ENCODE measurements around the gene ARL5B.

The ARL5B gene

DNA sequence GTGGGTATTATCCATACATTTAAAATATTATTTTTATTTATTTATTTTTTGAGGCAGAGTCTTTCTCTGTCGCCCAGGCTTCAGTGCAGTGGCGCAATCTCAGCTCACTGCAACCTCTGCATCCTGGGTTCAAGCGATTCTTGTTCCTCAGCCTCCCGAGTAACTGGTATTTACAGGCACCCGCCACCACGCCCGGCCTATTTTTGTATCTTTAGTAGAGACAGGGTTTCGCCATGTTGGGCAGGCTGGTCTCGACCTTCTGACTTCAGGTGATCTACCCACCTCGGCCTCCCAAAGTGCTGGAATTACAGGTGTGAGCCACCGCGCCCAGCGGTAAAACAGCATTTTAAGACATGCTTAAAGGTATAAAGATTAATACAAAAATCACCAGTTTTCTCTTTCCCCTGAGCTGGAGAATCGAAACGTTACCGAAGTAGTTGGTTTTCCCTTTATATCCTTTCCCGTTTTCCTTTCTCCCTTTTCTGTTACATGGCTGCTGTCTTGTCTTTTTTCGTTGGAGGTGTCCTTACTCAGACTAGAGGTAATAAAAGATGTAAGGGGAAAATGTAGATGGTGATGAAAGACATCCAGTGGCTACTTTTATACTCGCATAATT, 1.7 kb downstream of the ARL5B start:
- FAIRE-seq: no peak
- TF ChIP-seq, protein P1, sequence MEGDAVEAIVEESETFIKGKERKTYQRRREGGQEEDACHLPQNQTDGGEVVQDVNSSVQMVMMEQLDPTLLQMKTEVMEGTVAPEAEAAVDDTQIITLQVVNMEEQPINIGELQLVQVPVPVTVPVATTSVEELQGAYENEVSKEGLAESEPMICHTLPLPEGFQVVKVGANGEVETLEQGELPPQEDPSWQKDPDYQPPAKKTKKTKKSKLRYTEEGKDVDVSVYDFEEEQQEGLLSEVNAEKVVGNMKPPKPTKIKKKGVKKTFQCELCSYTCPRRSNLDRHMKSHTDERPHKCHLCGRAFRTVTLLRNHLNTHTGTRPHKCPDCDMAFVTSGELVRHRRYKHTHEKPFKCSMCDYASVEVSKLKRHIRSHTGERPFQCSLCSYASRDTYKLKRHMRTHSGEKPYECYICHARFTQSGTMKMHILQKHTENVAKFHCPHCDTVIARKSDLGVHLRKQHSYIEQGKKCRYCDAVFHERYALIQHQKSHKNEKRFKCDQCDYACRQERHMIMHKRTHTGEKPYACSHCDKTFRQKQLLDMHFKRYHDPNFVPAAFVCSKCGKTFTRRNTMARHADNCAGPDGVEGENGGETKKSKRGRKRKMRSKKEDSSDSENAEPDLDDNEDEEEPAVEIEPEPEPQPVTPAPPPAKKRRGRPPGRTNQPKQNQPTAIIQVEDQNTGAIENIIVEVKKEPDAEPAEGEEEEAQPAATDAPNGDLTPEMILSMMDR (IDR thresholded peaks at IDR 0.05; ENCODE audit: insufficient read depth, missing control alignments): no peak

DNA sequence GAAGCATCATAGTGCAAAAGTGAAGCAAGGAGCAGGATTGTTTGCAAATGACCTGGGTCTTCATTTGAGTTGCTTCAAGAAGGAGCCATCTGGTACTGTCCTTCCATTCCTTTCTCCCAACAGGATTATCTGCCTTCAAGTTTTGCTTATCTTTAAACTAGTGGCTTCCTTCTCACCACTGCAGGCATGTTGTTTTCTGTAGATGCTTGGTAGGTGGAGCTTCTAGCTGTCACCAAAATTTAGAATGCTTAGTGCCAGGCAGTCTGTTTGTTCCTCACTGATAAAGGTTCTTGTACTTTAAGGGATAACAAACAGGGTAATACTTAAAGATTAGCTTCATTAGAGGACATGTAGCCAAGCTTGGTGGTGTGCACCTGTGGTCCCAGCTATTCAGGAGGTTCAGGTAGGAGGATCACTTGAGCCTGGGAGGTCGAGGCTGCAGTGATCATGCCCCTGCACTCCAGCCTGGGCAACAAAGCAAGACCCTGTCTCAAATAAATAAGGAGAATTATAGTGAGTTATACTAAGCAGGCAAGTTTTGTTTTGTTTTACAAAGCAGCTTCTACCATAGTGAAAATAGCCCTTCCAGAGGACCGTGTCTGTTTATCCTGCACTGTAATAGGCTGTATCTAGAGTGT, 5.7 kb downstream of the ARL5B start:
- TF ChIP-seq, protein P1 (IDR thresholded peaks at IDR 0.05; ENCODE audit: insufficient read depth, missing control alignments): no peak
- DNase-seq (ENCODE audit: insufficient read length, low spot score): no peak
- no peak for FAIRE-seq

More for the DNA sequence above, 1.7 kb downstream of the ARL5B start:
- DNase-seq (ENCODE audit: insufficient read length, low spot score): no peak

DNA sequence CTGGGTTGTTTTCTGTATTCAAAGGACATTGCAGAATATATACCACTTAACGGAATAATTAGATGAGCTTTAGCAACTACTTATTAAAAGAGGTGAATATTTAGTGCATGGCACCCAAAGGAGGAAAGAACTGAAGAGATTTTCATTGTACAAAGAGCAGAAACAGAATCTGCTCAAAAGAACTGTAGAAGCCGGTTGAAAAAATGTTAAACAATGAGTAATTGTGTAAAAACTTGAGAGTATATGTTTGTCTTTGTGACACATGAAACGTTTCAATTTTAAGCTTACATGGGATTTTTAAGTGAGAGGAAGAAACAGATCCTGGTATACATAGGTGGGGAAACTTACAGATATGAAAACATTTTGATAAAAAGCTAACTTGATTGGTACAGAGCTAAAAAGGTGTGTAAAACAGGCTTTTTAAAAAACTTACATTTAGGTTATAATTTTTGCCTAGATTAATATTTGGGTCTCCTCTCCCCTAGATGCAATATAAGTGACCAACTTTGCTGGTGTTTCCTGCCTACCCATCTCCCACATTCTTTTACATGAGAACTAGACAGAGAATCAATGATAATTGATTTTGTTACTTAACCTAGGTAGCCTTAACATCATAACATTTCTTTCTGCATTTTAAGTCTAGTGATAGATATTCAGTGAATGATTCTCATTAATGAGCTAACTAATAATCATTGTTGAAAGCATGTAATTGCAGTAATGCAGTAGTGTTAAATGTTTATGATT, 6.8 kb downstream of the ARL5B start:
- TF ChIP-seq, protein P1 (IDR thresholded peaks at IDR 0.05; ENCODE audit: insufficient read depth, missing control alignments): no peak
- DNase-seq (ENCODE audit: insufficient read length, low spot score) (no peak), FAIRE-seq (peak; percentile 21)

DNA sequence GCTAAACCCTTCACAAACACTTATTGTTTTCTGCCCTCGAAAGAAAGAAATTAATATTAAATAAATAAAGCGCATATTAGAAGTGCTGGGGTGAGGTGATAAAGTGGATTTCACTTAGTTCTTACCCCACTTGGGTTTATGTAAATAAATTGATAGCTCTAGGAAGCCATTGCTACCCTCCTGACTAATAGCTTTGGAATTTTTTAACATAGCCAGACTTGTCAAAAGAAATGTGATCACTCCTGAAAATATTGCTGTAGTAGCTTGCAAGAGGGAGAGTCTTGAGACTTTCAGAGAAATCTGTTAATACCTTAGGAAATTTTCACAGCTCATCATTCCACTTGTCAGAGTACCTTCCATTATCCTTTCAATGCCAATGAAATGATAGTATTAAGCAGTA, 7.6 kb downstream of the ARL5B start:
- TF ChIP-seq, protein P1 (IDR thresholded peaks at IDR 0.05; ENCODE audit: insufficient read depth, missing control alignments): no peak
- DNase-seq (ENCODE audit: insufficient read length, low spot score): no peak
- no peak for FAIRE-seq

DNA sequence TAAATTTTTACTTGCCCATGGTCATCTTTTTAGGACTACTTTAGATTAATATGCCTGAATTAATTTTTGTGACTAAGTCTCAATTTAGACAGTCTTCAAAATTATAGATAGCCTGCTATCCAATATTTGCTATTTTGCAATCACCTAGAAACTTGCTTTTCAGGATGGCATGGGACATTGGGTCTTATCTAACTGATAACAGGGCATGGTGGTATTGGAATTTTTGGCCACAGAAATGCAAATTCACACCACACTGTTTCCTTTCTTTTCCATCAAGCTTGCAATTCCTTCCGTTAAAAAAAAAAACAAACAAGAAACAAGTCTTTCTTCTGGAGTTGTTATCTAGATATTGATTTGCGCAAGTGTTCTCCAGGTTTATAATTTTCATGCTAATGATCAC, 8.8 kb downstream of the ARL5B start:
- DNase-seq (ENCODE audit: insufficient read length, low spot score): no peak
- FAIRE-seq: no peak
- TF ChIP-seq, protein P1 (IDR thresholded peaks at IDR 0.05; ENCODE audit: insufficient read depth, missing control alignments): no peak

DNA sequence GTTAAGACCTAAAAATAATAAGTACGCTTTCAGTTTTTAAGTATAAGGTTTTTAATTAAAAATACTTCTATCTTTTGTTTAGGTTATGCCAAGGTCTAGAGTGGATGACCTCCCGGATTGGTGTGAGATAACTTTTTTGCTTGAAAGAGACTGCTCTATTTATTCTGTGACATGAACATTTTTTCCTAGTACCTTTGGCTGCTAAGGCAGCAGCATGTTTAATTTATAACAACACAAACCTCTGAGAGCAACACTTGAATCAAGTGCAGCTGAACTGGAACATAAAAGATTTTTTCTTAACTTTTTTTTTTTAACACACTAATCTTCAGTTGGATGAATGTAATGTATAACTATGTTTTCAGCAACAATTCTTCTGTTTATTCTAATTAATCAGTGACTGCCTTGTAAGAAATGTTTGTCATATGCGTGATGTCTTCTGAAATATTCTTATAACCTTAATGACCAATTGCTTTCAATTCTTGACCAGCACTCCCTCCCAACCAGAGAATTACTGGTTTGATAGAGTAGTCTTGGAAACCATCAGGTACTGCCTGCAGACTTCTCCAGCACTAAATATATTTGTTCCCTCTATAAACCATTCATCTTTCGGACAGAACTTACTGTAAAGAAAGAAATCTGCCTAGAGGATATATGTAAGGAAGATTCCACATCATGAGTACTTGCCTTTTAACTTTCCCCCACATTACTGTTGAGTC, 16.0 kb downstream of the ARL5B start:
- TF ChIP-seq, protein P1 (IDR thresholded peaks at IDR 0.05; ENCODE audit: insufficient read depth, missing control alignments): no peak
- DNase-seq (ENCODE audit: insufficient read length, low spot score) (no peak), FAIRE-seq (no peak)

All from D721Med (cell line).